Measurements from ENCODE around the gene ST7.

DNA sequence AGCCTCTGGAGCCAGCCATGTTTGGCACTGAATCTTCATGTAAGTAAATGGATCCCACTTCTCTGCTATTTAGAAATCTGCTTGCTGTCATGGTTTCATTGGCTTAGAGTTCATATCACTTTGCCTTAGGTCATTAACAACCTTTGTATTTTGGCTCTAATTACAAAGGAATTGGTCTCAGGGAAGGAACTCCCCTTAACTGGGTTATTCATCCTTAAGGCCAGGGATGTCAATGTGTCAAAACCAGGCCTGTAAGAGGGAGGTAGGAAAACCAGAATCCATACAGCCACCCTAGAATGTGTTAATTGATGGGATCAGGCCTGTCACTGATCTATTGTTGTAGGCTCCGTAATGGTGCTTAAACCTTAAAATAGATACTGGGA is 67.3 kb downstream of the ST7 start:
- no peak for TF ChIP-seq GATA3 (IDR thresholded peaks at IDR 0.05; ENCODE audit: low read depth, low read length)
- no peak for TF ChIP-seq GATA2 (IDR thresholded peaks at IDR 0.05; ENCODE audit: low read depth, low read length)

Measured in SH-SY5Y (cell line).